ENCODE data around the gene CYP4A22.

GRCh38 chr1:47178654-47179016, 41.4 kb downstream of the CYP4A22 start:
- TF ChIP-seq KLF1 (tag; IDR thresholded peaks at IDR 0.05): no peak
- no peak for TF ChIP-seq GATAD2A (IDR thresholded peaks at IDR 0.05)
- no peak for TF ChIP-seq EZH2 (IDR thresholded peaks at IDR 0.05; ENCODE audit: borderline replicate concordance, low read depth, low read length)
- TF ChIP-seq ESRRB (CRISPR knock-in tag; IDR thresholded peaks at IDR 0.05; ENCODE audit: borderline replicate concordance): no peak
- TF ChIP-seq, protein P1, sequence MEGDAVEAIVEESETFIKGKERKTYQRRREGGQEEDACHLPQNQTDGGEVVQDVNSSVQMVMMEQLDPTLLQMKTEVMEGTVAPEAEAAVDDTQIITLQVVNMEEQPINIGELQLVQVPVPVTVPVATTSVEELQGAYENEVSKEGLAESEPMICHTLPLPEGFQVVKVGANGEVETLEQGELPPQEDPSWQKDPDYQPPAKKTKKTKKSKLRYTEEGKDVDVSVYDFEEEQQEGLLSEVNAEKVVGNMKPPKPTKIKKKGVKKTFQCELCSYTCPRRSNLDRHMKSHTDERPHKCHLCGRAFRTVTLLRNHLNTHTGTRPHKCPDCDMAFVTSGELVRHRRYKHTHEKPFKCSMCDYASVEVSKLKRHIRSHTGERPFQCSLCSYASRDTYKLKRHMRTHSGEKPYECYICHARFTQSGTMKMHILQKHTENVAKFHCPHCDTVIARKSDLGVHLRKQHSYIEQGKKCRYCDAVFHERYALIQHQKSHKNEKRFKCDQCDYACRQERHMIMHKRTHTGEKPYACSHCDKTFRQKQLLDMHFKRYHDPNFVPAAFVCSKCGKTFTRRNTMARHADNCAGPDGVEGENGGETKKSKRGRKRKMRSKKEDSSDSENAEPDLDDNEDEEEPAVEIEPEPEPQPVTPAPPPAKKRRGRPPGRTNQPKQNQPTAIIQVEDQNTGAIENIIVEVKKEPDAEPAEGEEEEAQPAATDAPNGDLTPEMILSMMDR (IDR thresholded peaks at IDR 0.05 in 2 of 3, conservative IDR thresholded peaks at IDR 0.05 in 1 of 3; ENCODE audit: insufficient read depth in 2 of 3, low read depth in 1 of 3, low read length in 3 of 3): no peak
- TF ChIP-seq ERF (CRISPR knock-in tag; IDR thresholded peaks at IDR 0.05): no peak
- no peak for TF ChIP-seq ZBTB34 (CRISPR knock-in tag; IDR thresholded peaks at IDR 0.05)
- TF ChIP-seq CREB1 (IDR thresholded peaks at IDR 0.05): no peak
- TF ChIP-seq CREB1 (CRISPR knock-in tag; IDR thresholded peaks at IDR 0.05): no peak
- TF ChIP-seq, protein P2, sequence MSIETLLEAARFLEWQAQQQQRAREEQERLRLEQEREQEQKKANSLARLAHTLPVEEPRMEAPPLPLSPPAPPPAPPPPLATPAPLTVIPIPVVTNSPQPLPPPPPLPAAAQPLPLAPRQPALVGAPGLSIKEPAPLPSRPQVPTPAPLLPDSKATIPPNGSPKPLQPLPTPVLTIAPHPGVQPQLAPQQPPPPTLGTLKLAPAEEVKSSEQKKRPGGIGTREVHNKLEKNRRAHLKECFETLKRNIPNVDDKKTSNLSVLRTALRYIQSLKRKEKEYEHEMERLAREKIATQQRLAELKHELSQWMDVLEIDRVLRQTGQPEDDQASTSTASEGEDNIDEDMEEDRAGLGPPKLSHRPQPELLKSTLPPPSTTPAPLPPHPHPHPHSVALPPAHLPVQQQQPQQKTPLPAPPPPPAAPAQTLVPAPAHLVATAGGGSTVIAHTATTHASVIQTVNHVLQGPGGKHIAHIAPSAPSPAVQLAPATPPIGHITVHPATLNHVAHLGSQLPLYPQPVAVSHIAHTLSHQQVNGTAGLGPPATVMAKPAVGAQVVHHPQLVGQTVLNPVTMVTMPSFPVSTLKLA (conservative IDR thresholded peaks at IDR 0.05): no peak
- TF ChIP-seq TAF1 (IDR thresholded peaks at IDR 0.05; ENCODE audit: control insufficient read depth, extremely low read depth, insufficient read depth, low read length, severe bottlenecking): no peak
- no peak for TF ChIP-seq GMEB1 (CRISPR knock-in tag; IDR thresholded peaks at IDR 0.05)
- no peak for TF ChIP-seq POLR2A (conservative IDR thresholded peaks at IDR 0.05)

Measured in K562 (cell line).